HG03280 (cell line): ENCODE measurements around the gene UBE2N.

Source experiments
- ATAC-seq: cut with Tn5 transposase; IDR thresholded peaks from one replicate; pipeline ENCODE4 v1.9.1; 2021; ENCODE audit warnings: mild to moderate bottlenecking, moderate library complexity; ENCODE audit not compliant: unreplicated experiment

Gene UBE2N

GRCh38 chr12:93441617-93442410 lies at the start of gene UBE2N:
Gene UBE2N (minus strand): TSS chr12:93441947. CDS start chr12:93441884, 63 bp downstream.
- ATAC-seq: peak; percentile 77

- ATAC-seq: no peak
These were observed 42.7 kb upstream of the UBE2N start for GRCh38 chr12:93484315-93484981.

GRCh38 chr12:93483151-93483807 lies 41.5 kb upstream of the UBE2N start:
- ATAC-seq: no peak

GRCh38 chr12:93482721-93483120 lies 41.0 kb upstream of the UBE2N start:
- ATAC-seq: no peak

- no peak for ATAC-seq
These were observed 34.8 kb upstream of the UBE2N start for GRCh38 chr12:93476555-93476954.

- no peak for ATAC-seq
These were observed 27.6 kb upstream of the UBE2N start for GRCh38 chr12:93469386-93469785.

- peak; percentile 18 for ATAC-seq
These were observed 26.2 kb upstream of the UBE2N start for GRCh38 chr12:93468008-93468371.

- peak; percentile 92 for ATAC-seq
These were observed 25.7 kb upstream of the UBE2N start, which contains the start of gene MRPL42 for GRCh38 chr12:93467351-93468007. Gene MRPL42 (plus strand): TSS chr12:93467514. CDS start chr12:93469286, 1,772 bp downstream.

GRCh38 chr12:93466625-93467350 lies 25.0 kb upstream of the UBE2N start:
- ATAC-seq: no peak

GRCh38 chr12:93465841-93466240 lies 24.1 kb upstream of the UBE2N start:
- no peak for ATAC-seq

GRCh38 chr12:93461503-93461902 lies 19.8 kb upstream of the UBE2N start:
- ATAC-seq: no peak

GRCh38 chr12:93460902-93461301 lies 19.2 kb upstream of the UBE2N start:
- ATAC-seq: no peak

- ATAC-seq: no peak
These were observed 18.3 kb upstream of the UBE2N start for GRCh38 chr12:93460003-93460402.

GRCh38 chr12:93459097-93459496 lies 17.4 kb upstream of the UBE2N start:
- ATAC-seq: no peak

GRCh38 chr12:93456077-93456476 lies 14.3 kb upstream of the UBE2N start:
- no peak for ATAC-seq

GRCh38 chr12:93453633-93454032 lies 11.9 kb upstream of the UBE2N start:
- ATAC-seq: no peak

- no peak for ATAC-seq
These were observed 9.8 kb upstream of the UBE2N start for GRCh38 chr12:93451423-93452158.

GRCh38 chr12:93449277-93449676 lies 7.5 kb upstream of the UBE2N start:
- ATAC-seq: peak; percentile 66

- no peak for ATAC-seq
These were observed 7.0 kb upstream of the UBE2N start for GRCh38 chr12:93448796-93449195.
